ENCODE measurements around the gene PICK1. TPM values are rescaled to one million over a fixed set of nuclear protein-coding genes. Genes with fewer than 3 reads are reported as not detected.

Gene PICK1
- total RNA-seq, 1 experiment from 2014 or later, result 35.7 TPM

- DNase-seq, result no peak
- no peaks in the 10 kb centered on the region for H3K9me3 Mint-ChIP-seq
- Histone ChIP-seq H3K56ac (ENCODE audit: insufficient read length, low read depth, low read length) (no peak overlapping the region), H3K14ac (ENCODE audit: insufficient read depth, low read length) (no peak overlapping the region), H4K20me1 (ENCODE audit: control insufficient read depth, insufficient read depth, insufficient read length) (no peaks in the 10 kb centered on the region), H3K27ac (ENCODE audit: insufficient read length, low read depth, low read length) (no peak overlapping the region), H2AK5ac (ENCODE audit: insufficient read length, low read length) (no peak overlapping the region), H3K18ac (ENCODE audit: insufficient read length, low read depth, low read length) (no peak overlapping the region), H2BK15ac (ENCODE audit: low read depth, low read length) (no peak overlapping the region), H3K4ac (ENCODE audit: low read depth, low read length) (no peak overlapping the region), H2BK120ac (ENCODE audit: low read depth, low read length, poor library complexity, severe bottlenecking) (no peak overlapping the region), H3K23me2 (ENCODE audit: insufficient read length, low read depth, low read length, poor library complexity, severe bottlenecking) (no peaks in the 10 kb centered on the region), H2BK20ac (ENCODE audit: low read depth, low read length, poor library complexity, severe bottlenecking) (no peak overlapping the region), H3K79me1 (ENCODE audit: insufficient read depth, low read depth, low read length, poor library complexity, severe bottlenecking) (no peaks in the 10 kb centered on the region), H4K91ac (ENCODE audit: insufficient read length, low read depth, low read length) (no peak overlapping the region), H4K5ac (ENCODE audit: insufficient read length, low read depth, low read length) (no peak overlapping the region), H4K8ac (replicated peaks; ENCODE audit: insufficient read length, low read depth, low read length) (no peak overlapping the region), H3K27me3 (ENCODE audit: insufficient read depth, low read length) (no peaks in the 10 kb centered on the region), H3K4me1 (ENCODE audit: insufficient read depth, low read length) (no peaks in the 10 kb centered on the region), H3K9me3 (ENCODE audit: control insufficient read depth, low read depth, low read length) (no peaks in the 10 kb centered on the region), H2AFZ (ENCODE audit: low read length) (no peak overlapping the region), H3K4me2 (ENCODE audit: insufficient read depth, insufficient read length, low read length) (no peak overlapping the region), H2BK5ac (ENCODE audit: insufficient read length, low read length) (no peak overlapping the region), H3K9ac (ENCODE audit: extremely low read depth, insufficient read length, low read length) (no peak overlapping the region), H3T11ph (ENCODE audit: low read length) (no peak overlapping the region), H2BK12ac (ENCODE audit: insufficient read length, low read depth, low read length) (no peak overlapping the region), H3K23ac (ENCODE audit: insufficient read length, low read depth, low read length) (no peak overlapping the region), H3K79me2 (ENCODE audit: insufficient read depth, low read length) (no peaks in the 10 kb centered on the region)
- H3K27ac Mint-ChIP-seq, result no peak overlapping the region
- no peaks in the 10 kb centered on the region for H3K36me3 Mint-ChIP-seq (ENCODE audit: insufficient read depth in 1 of 3, low read depth in 3 of 3)
- peaks cover 0 to 11% of the 10 kb centered on the region in 2 experiments; a peak in 2 of 4 replicates for H3K4me1 Mint-ChIP-seq
- peaks cover 14% of the 10 kb centered on the region for H3K27me3 Mint-ChIP-seq (ENCODE audit: low read depth)
- no peak overlapping the region for H3K4me3 Mint-ChIP-seq
- WGBS (ENCODE audit: extremely low coverage, insufficient read length, low lambda C conversion rate), result no CpG with 5 or more reads among the region's 1 CpG
- no peak for TF ChIP-seq CTCF (conservative IDR thresholded peaks at IDR 0.05)
Observed at GRCh38 chr22:38042488-38042790, 14.8 kb upstream of the PICK1 start.
